ENCODE data around the gene SLAMF1.
"Not testable (repeated sequence)": the region's sequence is repeated elsewhere in the genome, so short reads cannot be mapped to it uniquely, and the experiment has no call there.

Gene SLAMF1

DNA sequence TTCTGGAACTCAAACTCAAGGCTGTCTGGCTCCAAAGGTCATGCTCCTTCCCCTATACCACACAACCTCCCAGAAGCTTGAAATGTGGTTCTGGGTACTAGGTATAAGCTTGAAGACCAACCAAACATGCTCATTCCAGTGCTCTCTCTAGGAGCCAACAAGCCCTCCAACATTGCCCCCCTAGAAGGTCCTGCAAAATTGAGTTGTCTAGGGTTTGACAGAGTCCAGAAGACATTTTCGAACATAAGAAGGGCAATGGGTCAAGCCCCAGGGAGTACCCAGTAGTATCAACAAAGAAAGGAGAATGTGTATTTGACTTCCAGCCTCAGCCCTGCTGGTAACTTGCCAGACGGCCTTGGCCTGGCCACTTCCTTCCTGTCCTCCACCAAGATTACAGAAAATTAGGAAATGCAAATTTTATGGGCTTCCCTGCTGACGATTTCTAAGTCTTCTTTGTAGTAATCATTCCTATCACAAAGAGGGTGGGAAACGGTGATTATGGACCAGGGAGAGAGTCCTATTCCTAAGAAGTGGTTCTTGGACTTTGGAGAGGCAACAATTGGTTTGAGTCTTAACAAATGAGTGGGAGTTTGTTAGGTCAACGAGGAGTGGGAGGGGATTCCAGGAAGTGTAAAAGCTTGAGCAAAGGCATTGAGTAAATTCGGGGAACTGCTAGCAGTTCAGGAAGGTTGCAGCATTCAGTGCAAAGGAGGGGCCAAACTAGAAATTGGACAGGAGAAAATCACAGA lies 18.7 kb upstream of the SLAMF1 start:
- DNase-seq (ENCODE audit: low read depth), result peak; percentile 59

DNA sequence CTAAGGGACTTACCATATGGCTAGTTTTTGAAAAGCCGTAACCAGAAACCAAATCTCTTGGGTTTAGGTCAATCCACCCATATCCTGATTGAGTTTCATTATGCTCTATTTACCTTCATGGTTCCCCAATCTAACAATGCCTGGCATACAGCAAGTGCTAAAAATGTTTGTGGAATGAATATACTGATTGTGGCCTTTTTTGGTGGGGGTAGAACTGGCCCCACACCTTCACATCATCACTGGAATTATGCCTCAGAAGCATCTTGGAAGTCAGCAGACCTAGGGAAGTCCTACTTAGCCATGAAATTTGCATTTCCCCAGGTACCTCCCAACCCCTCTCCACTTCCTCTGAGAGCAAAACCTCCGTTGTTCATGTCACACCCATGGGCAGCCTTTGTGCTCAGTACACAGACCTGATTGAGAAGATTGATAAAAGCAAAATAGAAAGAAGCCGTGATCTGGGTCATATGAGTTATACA lies 17.8 kb upstream of the SLAMF1 start:
- DNase-seq (ENCODE audit: low read depth), result no peak

DNA sequence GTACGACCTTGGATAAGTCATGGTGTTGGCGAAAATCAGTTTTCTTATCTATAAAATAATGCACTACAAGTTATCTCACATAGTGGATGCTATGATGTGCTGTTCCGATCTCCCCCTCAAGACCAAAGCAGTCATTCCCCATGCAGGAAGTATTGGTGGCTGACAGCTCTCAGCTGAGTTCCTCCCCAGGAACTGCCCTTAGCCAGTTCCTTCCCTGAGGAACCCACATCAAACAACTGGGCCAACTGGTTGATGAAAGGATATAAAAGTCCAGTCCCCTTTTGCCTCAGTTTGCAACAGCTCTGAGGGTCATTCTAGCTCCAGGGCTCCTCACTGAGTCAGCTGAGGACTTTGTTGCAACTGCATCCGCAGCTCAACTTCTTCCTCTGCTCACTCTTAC lies 16.1 kb upstream of the SLAMF1 start:
- no peak for DNase-seq (ENCODE audit: low read depth)

DNA sequence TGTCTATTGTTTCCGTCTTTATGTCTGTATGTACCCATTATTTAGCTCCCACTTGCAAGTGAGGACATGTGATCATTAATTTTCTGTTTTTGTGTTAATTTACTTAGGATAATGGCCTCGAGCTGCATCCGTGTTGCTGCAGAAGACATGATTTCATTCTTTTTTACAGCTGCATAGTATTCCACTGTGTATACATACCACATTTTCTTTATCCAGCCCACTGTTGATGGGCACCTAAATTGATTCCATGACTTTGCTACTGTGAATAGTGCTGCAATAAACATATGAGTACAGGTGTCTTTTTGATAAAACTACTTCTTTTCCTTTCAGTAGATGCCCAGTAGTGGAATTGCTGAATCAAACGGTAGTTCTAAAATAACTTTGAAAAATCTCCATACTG lies 12.7 kb upstream of the SLAMF1 start:
- no peak for DNase-seq (ENCODE audit: low read depth)

DNA sequence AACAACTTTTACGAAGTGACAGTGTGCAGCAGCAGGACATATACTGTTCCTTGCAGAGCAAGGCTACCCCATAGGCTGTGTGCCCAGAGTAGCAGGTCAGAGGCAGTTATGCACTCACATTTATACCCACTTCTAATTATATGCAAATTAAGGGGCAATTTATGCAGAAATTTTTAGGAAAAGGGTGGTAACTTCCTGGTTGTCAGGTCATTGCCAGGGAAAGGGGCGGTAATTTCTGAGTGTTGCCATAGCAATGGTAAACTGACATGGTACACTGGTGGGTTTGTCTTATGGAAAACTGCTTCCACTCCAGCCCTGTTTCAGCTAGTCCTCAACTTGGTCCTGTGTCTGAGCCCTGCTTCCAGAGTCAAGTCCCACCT lies 12.0 kb upstream of the SLAMF1 start:
- DNase-seq (ENCODE audit: low read depth), result no peak

DNA sequence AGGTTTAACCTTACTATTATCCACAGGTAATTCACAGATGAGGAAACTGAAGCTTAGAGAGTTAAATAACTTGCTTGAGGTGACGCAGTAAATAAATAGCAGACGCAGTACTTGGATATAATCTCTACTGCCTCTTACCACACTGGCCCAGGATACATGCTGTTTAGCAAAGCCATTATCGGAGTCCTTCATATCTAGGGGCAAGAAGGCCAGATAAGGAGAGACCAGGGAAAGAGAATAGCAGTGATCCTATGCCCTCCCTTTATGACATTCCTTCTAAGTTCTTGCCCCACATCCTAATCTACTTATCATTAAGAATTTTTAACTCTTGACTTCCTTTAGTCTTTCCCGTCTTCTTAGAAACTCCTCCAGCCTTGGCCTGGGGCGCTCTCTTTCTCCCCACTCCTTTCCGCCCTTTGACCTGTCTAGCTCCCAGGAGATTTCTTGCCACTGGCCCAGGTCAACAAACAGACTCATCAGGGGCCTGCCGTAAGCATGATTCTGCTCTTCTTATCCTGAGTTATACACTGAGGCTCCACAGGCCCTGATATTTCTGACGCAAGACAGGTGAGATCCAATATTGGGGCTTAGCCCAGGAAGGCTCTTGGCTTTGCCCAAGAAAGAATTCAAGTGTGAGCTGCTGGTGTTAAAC lies 11.4 kb upstream of the SLAMF1 start:
- DNase-seq (ENCODE audit: low read depth), result peak; percentile 48

DNA sequence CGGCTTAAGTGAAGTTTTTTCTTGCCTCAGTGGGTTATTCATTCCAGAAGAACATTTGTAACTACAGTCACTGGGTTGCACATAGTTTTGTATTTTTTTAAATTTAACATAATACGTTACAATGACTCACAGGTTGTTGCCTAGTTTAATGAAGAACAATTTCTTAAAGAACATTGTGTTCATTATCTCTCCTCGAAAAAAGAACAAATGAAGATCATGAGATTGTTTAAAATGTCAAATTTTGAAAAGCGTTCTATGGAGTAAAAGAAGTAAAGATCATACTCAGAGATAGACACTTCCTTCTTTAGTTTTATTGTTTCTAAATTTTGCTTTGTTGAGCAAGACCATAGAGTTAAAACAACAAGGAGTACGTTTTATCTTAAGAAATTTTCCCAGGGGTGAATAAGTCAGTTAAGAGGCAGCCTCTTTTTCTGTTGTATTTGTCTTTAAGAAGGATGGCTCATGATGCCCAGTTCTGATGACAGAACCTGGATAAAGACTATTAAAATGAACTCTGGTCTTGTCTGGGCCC lies 10.5 kb upstream of the SLAMF1 start:
- no peak for DNase-seq (ENCODE audit: low read depth)

DNA sequence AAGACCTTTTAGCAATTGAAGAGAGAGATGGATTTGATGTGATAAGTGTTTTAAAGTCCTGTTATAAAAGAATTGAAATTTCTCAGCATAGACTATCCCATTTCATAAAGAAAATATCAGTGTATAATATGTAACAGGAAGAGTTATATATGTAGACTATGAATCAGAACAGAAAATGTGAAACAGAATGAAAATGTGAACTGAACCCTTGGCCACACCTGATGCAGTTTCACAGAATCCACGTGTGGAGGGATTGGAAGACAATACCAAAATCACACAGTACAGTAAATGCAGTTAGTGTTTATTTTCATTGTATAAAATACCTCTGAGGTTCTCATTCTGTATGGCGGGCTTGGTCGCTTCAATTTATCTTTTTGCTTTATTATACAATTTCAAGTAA lies 9.9 kb upstream of the SLAMF1 start:
- no peak for DNase-seq (ENCODE audit: low read depth)

DNA sequence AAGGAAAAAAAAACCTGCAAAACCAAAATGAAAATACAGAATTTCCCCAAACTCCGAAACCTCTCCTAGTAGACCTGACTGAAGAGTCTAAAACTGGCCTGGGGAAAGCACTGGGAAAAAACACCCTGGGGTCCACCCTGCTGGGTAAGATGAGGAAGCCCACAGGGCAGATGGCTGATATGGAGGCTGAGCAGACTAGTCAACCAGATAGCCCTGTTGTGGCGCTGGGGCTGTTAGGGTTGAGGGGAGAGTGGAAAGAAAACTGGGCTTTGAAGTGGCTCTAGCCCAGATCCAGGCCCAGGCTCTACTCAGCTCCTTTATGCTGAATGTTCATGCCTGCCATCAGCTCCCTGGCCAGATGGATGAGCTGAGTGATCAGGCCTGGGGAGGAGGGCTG lies 6.8 kb upstream of the SLAMF1 start:
- no peak for DNase-seq (ENCODE audit: low read depth)

DNA sequence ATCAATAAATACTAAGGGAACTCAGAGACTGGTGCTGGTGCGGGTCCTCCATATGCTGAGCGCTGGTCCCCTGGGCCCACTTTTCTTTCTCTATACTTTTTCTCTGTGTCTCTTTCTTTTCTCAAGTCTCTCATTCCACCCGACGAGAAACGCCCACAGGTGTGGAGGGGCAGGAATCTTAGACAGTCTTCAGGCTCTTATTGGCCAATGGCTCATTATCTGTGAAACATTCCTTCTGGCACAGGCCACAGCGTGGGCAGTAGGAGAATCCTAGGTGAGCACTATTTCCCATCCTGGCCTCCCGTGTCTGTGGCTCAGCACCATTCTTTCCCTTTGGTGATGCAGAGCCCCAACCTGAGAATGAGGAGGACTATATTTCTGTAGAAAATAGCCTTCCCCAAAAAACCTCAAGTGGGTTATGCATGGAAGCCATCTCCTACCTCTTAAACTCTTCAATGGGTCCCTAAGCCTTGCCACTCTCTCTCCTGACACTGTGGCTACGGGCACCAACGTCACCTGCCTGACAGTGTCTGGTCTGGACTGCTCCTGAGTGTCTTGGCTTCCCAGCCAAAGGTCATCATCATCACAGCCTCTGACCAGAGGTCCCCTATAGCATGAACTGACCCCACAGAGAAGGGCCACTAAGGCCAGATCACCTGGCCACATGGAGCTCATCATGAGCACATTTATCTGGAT lies 6.2 kb upstream of the SLAMF1 start:
- no peak for DNase-seq (ENCODE audit: low read depth)

DNA sequence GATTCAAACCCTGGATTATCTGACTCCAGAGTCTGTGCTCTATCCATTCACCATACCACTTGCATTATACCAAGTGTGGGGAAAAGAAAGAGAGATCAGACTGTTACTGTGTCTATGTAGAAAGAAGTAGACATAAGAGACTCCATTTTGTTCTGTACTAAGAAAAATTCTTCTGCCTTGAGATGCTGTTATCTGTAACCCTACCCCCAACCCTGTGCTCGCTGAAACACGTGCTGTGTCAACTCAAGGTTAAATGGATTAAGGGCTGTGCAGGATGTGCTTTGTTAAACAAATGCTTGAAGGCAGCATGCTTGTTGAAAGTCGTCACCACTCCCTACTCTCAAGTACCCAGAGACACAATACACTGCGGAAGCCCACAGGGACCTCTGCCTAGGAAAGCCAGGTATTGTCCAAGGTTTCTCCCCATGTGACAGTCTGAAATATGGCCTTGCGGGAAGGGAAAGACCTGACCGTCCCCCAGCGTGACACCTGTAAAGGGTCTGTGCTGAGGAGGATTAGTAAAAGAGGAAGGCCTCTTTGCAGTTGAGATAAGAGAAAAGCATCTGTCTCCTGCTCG lies 5.3 kb upstream of the SLAMF1 start:
- DNase-seq (ENCODE audit: low read depth), result not testable (repeated sequence)

DNA sequence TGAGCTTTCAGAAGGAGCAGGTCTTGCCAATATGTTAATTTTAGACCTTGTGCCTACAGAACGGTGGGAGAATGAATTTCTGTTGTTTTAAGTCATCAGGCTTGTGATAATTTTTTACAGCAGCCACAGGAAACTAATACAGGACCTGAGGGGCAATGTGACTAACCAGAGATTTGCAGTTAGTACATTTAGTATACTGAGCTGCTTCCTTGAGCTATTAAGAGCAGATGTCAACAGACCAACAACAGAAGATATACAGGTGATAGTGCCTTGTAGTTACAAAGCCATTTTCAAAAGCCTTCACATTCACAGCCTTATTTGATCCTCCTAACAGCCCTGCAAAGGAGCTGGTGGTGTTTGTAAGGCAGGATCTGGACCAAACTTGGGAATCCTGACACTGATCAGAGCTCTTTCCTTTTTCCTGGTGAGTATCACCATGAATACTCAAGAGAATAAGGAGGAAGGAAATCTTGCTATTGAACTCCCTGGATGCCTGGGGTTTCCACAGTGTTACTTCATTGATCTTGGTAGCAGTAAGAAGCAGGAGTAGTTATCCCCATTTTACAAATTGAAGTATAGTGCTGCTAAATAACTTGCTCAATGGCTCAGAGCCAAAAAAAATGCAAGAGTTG lies 4.7 kb upstream of the SLAMF1 start:
- DNase-seq (ENCODE audit: low read depth), result no peak

DNA sequence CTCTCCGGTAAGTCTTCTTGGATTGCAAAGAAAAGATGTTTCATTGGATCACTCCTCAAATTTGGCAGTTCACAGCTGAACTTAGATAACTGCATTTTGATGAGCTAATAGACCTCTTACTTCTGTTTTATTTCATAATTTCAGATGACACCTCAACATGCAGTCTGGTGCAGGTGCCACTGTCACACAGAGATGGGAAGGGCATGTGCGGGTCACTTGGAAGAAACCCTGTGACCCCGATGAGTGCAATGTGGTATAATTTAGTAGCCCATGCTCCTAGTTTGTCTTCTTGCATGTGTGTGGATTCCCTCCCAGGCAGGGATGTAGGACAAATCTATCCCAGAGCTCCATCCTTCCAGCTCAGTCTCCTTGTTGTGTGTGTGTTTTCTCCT lies 481 bp upstream of the SLAMF1 start:
- DNase-seq (ENCODE audit: low read depth), result no peak

DNA sequence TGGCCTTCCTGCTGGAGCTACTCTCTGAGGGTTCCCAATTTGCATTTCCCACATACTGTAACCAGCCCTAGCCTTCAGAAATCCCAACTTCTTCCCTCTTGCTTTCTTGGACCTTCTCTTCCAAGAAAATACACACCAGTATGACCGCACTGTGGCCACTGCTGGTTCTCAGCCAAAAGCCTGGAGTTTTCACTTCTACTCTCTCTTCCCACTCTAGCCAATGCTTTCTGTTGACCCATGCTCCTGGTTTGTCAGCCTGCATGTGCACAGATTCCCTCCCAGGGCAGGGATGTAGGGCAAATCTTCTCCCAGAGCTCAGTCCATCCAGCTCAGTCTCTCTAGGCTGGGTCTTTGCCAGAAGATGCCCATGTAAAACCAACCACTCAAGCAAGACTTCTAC lies 664 bp downstream of the SLAMF1 start:
- no peak for DNase-seq (ENCODE audit: low read depth)

DNA sequence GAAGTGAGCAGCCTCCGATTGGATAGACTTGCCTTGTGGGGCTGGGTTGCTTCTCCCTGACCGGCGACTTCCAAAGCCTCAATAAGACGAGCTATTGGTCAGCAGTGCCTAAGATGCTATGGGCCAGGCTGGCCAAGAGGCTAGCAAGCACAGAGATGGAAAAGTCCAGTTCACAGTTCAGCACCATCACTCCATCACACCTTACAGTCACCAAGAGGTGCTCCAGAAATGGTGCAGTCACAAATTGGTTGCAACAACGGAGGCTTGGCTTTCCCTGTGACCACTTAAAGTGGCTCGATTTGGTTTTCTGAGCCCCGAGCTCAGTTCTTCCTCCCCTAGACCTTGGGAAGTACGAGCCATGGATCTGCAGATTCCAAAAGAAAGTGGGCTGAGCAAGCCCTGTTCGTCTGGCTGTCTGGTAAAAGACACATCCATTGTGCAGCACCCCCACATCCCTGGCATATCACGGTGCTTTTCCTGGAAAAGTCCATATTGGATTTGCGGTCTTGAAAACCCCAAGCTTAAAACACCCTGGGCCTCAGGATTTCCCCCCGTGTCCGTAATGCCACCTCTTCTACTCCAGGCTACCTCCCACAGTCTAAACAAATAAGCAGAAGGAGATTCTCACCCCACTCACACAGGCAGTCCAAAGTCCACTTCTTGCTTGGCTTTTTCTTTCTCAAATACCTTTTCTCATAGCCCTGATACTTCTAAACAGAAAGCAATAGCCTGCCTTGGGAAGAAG lies 1.3 kb downstream of the SLAMF1 start:
- no peak for DNase-seq (ENCODE audit: low read depth)

DNA sequence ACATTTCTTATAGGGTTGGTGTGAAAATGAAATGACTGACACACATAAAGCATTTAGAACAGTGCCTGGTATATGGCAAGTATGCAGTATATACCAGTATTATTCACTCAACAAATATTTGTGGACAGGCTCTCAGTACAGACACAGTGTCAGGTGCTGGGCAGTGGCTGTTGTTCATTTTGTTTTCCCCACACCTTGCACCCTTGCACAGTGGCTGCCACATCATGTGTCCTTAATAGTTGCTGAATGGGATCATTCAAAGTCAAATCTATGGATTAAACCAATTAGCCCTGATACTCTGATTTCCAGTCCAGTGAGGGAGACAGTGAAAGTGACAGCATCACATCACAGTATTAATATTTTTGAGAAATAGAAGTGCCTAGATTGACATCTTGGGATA lies 2.4 kb downstream of the SLAMF1 start:
- no peak for DNase-seq (ENCODE audit: low read depth)

DNA sequence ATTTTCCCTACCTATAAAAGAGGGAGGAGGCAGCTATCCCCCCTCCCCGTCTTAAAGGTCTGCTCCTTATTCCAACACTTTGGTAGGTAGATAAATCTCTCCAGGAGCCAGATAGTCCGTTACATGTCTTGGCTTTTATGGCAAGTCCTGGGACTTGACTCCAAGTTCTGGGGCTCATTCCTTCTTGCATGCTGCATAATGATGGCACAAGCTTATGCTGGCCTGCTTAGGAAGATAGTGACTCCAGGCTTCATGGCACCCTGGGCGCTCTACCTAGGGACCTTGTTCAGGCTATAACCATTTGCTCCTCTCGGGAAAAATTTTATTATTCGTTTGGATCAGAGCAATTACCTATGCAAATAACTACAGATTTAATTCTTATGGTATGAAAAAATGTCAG lies 3.7 kb downstream of the SLAMF1 start:
- DNase-seq (ENCODE audit: low read depth), result no peak

DNA sequence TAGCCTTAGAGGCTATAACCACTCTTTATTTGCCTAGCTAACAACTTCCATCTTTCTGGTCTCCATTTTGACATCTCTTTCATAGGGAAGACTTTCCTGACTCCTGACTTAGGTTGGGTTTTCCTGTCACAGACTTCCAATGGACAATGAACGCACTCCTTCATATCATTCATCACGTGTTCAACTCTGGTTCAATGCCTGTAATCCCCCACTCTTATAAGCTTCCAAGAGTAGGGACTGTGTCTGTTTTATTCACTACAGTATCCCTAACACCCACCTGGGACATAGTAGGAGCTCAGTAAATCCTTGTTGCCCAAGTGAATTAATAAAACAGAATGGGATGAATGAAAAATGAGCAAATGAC lies 4.6 kb downstream of the SLAMF1 start:
- no peak for DNase-seq (ENCODE audit: low read depth)

DNA sequence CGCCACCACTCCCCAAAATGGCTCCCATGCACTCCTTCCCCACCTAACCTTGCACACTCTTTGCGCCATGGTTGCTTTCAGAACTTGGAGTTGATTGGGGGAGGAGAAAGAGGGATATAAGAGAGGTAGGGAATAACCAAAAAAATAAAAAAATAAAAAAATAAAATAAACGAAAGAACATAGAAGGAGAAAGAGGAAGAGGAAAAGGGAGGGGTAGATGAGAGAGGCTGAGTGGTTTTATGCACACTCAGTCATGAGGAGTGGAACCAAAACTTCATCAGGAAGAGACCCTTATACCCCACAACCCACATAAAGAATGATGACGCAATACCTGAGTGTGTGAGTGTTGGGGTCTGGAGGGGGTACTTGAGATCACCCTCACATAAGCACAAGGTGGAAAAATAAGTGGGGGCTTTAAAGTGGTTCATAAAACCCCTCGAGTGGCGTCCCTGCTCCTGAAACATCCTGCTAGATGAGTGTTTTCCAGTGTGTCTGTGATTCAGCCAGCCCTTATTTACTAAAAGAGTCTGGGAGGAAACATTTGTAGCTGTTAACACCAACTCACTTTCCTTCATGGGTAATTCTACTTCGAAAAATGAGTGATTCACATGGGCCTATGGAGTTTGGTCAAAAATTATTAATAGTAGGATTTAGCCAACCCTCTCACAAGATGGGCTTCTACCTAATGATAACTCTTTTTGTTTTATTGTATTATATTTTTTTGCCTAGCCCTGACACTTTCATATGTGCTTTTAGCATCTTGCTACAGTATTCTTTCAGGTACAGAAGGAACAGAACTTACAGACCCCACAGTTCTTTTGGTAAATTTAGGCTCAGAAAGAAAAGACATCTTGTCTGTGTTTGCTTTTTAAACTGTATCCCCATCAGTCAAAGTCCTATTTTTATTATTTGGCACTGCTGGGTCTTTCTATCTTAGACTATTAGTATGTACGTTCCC lies 5.2 kb downstream of the SLAMF1 start:
- no peak for DNase-seq (ENCODE audit: low read depth)

DNA sequence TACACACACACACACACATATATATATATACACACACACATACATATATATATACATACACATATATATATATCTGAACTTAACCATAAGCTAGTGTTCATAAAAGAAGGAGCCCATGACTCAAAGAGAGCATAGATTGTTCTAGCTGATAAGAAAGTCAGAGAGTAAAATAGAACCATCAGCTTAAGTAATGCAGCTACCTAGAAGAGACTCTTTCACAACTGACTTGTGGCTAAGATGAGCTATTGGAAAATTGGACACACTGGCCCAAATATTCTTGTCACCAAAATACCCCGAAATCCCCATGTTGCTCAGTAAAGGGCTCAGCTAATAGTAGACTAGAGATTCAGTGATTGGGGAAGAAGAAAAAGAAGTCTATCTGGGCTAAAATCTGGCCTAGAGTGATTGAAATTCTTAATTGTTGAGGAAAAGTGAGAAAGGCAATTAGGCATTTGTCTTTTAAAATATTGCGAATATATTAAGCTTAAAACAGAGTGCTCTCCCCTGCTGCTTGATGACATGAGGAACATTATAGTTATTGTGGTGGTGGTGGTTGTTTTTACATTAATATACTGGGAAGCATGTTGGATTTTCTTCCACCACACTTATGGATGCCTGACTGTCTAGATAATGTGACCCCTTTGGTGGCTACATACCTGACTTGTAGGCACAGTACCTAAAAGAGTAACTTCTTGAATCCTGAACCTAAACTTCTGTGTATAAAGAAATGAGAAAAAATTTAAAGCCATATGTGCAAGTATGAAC lies 6.3 kb downstream of the SLAMF1 start:
- no peak for DNase-seq (ENCODE audit: low read depth)
